HUES48 (cell line): ENCODE data around the gene BIRC5.

Experiments used
- H3K27ac ChIP-seq: one replicate; pipeline ENCODE4 v1.7.0; 2013; ENCODE audit warnings: low read depth, low read length, inconsistent platforms
- H3K27me3 ChIP-seq: 2 replicates; pipeline ENCODE4 v1.6.1; 2013; ENCODE audit warnings: mild to moderate bottlenecking, low read length; ENCODE audit not compliant: control insufficient read depth, insufficient read depth
- H3K36me3 ChIP-seq: 2 replicates; pipeline ENCODE4 v1.6.1; 2013; ENCODE audit warnings: low read length; ENCODE audit not compliant: control insufficient read depth, insufficient read depth
- H3K4me1 ChIP-seq: 2 replicates; pipeline ENCODE4 v1.6.1; 2013; ENCODE audit warnings: mild to moderate bottlenecking, low read length; ENCODE audit not compliant: control insufficient read depth, insufficient read depth
- H3K4me3 ChIP-seq: 2 replicates; pipeline ENCODE4 v1.5.1; 2013; ENCODE audit warnings: mild to moderate bottlenecking, low read depth, low read length
- H3K9ac ChIP-seq: 2 replicates; pipeline ENCODE4 v1.6.1; 2013; ENCODE audit warnings: mild to moderate bottlenecking, low read depth, low read length, moderate library complexity
- H3K9me3 ChIP-seq: 2 replicates; pipeline ENCODE4 v1.6.1; 2013; ENCODE audit warnings: low read length; ENCODE audit not compliant: control insufficient read depth, insufficient read depth

Gene BIRC5

DNA sequence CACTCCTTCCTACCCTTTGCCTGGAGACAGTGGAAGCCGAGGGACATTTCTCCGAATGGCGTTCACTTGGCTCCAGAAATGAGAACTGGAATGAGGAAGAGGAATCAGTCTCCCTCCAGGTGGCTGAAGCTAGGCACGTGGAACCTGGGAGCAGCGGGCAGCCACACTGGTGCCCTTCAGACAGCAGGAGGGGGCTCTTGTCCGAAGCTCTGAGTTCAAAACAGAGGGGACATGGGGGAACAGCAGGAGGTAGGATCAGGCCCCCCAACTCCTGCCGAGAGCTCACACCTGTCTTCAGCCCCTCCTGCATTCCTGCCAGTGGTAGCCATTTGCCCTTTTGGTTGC lies 58.8 kb downstream of the BIRC5 start:
- Histone ChIP-seq H3K27me3 (0 out of 2 replicates have a peak, but pooled peaks cover 9% of the 10 kb centered on the region), H3K36me3 (no peaks in the 10 kb centered on the region), H3K4me3 (no peak overlapping the region), H3K27ac (peak overlapping the region; percentile 72), H3K9me3 (no peaks in the 10 kb centered on the region), H3K9ac (no peak overlapping the region), H3K4me1 (peaks cover 42% of the 10 kb centered on the region)

DNA sequence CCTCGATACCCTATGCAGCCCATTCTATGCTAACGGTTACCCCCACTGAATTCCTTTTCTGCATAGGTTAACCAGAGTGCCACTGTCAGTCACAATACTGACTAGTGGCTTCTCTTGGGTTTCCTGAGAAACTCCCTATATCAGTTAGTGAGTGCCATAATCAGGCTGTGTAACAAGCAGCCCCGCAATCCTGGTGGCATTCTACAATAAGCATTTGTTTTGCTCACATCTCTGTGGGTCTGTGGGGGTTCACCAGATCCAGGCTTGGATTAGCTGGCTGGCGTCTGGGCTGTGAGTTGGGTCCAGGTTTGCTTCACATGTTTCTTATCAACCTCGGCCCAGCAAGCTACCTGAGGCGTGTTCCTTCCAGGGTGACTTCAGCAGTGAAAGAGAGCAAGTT lies 59.8 kb downstream of the BIRC5 start:
- Histone ChIP-seq H3K27ac (no peak overlapping the region), H3K9me3 (no peaks in the 10 kb centered on the region), H3K27me3 (0 out of 2 replicates have a peak, but pooled peaks cover 9% of the 10 kb centered on the region), H3K9ac (no peak overlapping the region), H3K4me1 (peaks cover 39% of the 10 kb centered on the region), H3K36me3 (no peaks in the 10 kb centered on the region), H3K4me3 (no peak overlapping the region)
